Kidney (tissue), 14 donors: Measurements from ENCODE around the gene CDK5R1. TPM values are rescaled to one million over a fixed set of nuclear protein-coding genes. Genes with fewer than 3 reads are reported as not detected.

Source experiments
- DNase-seq, 5 donors: peaks; one replicate each; pipeline ENCODE4 v3.0.0-alpha.2; 2013 to 2020
- FAIRE-seq: peaks from 2 replicates; lab custom pipeline; 2012; peaks lifted over from hg19 to GRCh38; lab: Jason Lieb, UNC
- H3K27ac ChIP-seq, 2 donors: one replicate each; pipeline ENCODE4 v1.7.0; 2013; ENCODE audit warnings: low read depth in 2 of 2, low read length in 2 of 2, inconsistent platforms in 1 of 2
- H3K27me3 ChIP-seq: one replicate; pipeline ENCODE4 v1.7.1; 2013; ENCODE audit warnings: low read length, inconsistent platforms; ENCODE audit not compliant: control insufficient read depth, insufficient read depth
- H3K36me3 ChIP-seq, 3 donors: one replicate each; pipeline versions ENCODE4 v1.7.0 to v1.7.1; 2013; ENCODE audit warnings: low read length in 3 of 3, control low read depth in 1 of 3, inconsistent platforms in 1 of 3; ENCODE audit not compliant: insufficient read depth in 3 of 3, control insufficient read depth in 2 of 3
- H3K4me1 ChIP-seq, 3 donors: one replicate each; pipeline versions ENCODE4 v1.7.0 to v1.7.1; 2013; ENCODE audit warnings: low read length in 3 of 3, inconsistent platforms in 1 of 3, low read depth in 1 of 3; ENCODE audit not compliant: control insufficient read depth in 2 of 3, insufficient read depth in 2 of 3
- H3K4me3 ChIP-seq, 3 donors: one replicate each; pipeline versions ENCODE4 v1.7.0 to v1.8.1; 2013; ENCODE audit warnings: low read length in 3 of 3, control low read depth in 1 of 3, inconsistent platforms in 1 of 3
- H3K9ac ChIP-seq, 3 donors: one replicate each; pipeline versions ENCODE4 v1.7.0 to v1.7.1; 2013; ENCODE audit warnings: low read length in 3 of 3, control low read depth in 1 of 3, inconsistent platforms in 1 of 3
- H3K9me3 ChIP-seq, 3 donors: one replicate each; pipeline versions ENCODE4 v1.7.0 to v1.7.1; 2013; ENCODE audit warnings: low read length in 3 of 3, control low read depth in 1 of 3, inconsistent platforms in 1 of 3; ENCODE audit not compliant: control insufficient read depth in 2 of 3, insufficient read depth in 1 of 3
- CTCF ChIP-seq: IDR thresholded peaks from 3 replicates; pipeline ENCODE4 v1.5.1; 2012; ENCODE audit warnings: mild to moderate bottlenecking, moderate library complexity, borderline replicate concordance; ENCODE audit not compliant: insufficient read depth; ENCODE audit errors: extremely low read depth
- intact Hi-C: fragments of 100-400 bp; cut with DNase I; formaldehyde crosslinking; loops from one replicate; pipeline ENCODE4 v1.11.1; 2022
- polyA plus RNA-seq: library from polyadenylated mRNA; stranded (reverse); fragments of 350-450 nt; fragmentation: Illumina TruSeq; extraction: RNeasy Lipid Tissue Mini Kit (QIAGEN cat#74804); gene quantifications from one replicate; pipeline ENCODE4 v1.2.3, GENCODE V29; 2014; ENCODE audit warnings: low read depth, low replicate concordance; ENCODE audit not compliant: insufficient read depth
- total RNA-seq: library from RNA; stranded (reverse); fragmentation: NEBNext Ultra II Directional; extraction: Animal tissue kit (Norgen Biotek cat#: 25700); gene quantifications from one replicate; pipeline ENCODE4 v1.2.1, GENCODE V29; 2021
- donor health status: control.
- donor health status: control.
- donor health status: control.
- donor health status: control.
- donor health status: control.
- donor health status: DM: yes; HTN: yes; CAD: no.
- donor health status: Normal renal cell carcinoma (clear cell type).

Gene CDK5R1
- total and polyA plus RNA-seq, 2 donors from 2014 or later: 0.67 to 1.5 TPM

- FAIRE-seq: no peak
- Histone ChIP-seq H3K9ac (no peak overlapping the region), H3K36me3 (no peaks in the 10 kb centered on the region), H3K9me3 (no peaks in the 10 kb centered on the region), H3K27me3 (no peaks in the 10 kb centered on the region), H3K4me3 (no peak overlapping the region), H3K27ac (no peak overlapping the region), H3K4me1 (peaks cover 0 to 8% (median 4%) of the 10 kb centered on the region in 3 donors)
- DNase-seq: no peak
- intact Hi-C loops: loop anchor here (10.0 kb wide), 1 partner anchor 265 kb away; no protein-coding TSS in a partner anchor
- TF ChIP-seq CTCF: no peak
Measured at GRCh38 chr17:32489320-32490100, 2.7 kb downstream of the CDK5R1 start.

- no peak overlapping the region for H3K27ac ChIP-seq
- TF ChIP-seq CTCF: no peak
- H3K4me3 ChIP-seq: no peak overlapping the region
- DNase-seq (peak in 3 of 5 donors; percentile 15 to 53 (median 42)), FAIRE-seq (no peak)
- intact Hi-C loops: no loop called here
- no peaks in the 10 kb centered on the region for H3K36me3 ChIP-seq
- H3K9ac ChIP-seq: no peak overlapping the region
- no peaks in the 10 kb centered on the region for H3K9me3 ChIP-seq
- H3K4me1 ChIP-seq: peaks cover 0 to 8% (median 4%) of the 10 kb centered on the region in 3 donors
- no peaks in the 10 kb centered on the region for H3K27me3 ChIP-seq
Measured at GRCh38 chr17:32490101-32490482, 3.3 kb downstream of the CDK5R1 start.

GRCh38 chr17:32491371-32492263 lies 4.8 kb downstream of the CDK5R1 start:
- DNase-seq: peak in 1 of 5 donors; percentile 62
- intact Hi-C loops: no loop called here
- no peak overlapping the region for H3K9ac ChIP-seq
- H3K36me3 ChIP-seq: no peaks in the 10 kb centered on the region
- H3K4me3 ChIP-seq: no peak overlapping the region
- H3K4me1 ChIP-seq: peaks cover 0 to 10% (median 0%) of the 10 kb centered on the region in 3 donors
- H3K27ac ChIP-seq: no peak overlapping the region
- no peaks in the 10 kb centered on the region for H3K27me3 ChIP-seq
- no peak for FAIRE-seq
- H3K9me3 ChIP-seq: no peaks in the 10 kb centered on the region
- no peak for TF ChIP-seq CTCF
